SH-SY5Y (cell line): ENCODE results near the gene LRRK1.

Source experiments
- GATA2 ChIP-seq: IDR thresholded peaks from 2 replicates; pipeline ENCODE4 v1.6.1; 2011; ENCODE audit warnings: mild to moderate bottlenecking, low read depth, low read length
- GATA3 ChIP-seq: IDR thresholded peaks from 2 replicates; pipeline ENCODE4 v1.6.1; 2011; ENCODE audit warnings: low read depth, mild to moderate bottlenecking, low read length, moderate library complexity

- TF ChIP-seq GATA3 (no peak), GATA2 (no peak)
These were observed 80.2 kb downstream of the LRRK1 start for GRCh38 chr15:100999369-100999768.
